Gastrocnemius medialis (tissue), 4 donors: Measurements from ENCODE around the gene KRTAP9-8.

Experiments used
- CTCF ChIP-seq, 5 experiments: fragments of 450-650 bp in 3 of 5; fragments of 200-600 bp in 2 of 5; sonication (generic) in 2 of 5; IDR thresholded peaks in 4 of 5; conservative IDR thresholded peaks in 1 of 5; 1 replicate in 4 of 5; 2 replicates in 1 of 5; pipeline ENCODE4 v1.5.1; 2016 to 2019; ENCODE audit warnings: antibody characterized with exemption in 5 of 5, mild to moderate bottlenecking in 3 of 5, moderate library complexity in 3 of 5
- POLR2A ChIP-seq, 2 donors: fragments of 450-650 bp; IDR thresholded peaks; one replicate each; pipeline ENCODE4 v1.6.1; 2017; ENCODE audit warnings: antibody characterized with exemption in 2 of 2, mild to moderate bottlenecking in 2 of 2, moderate library complexity in 2 of 2

- TF ChIP-seq CTCF (IDR thresholded peaks at IDR 0.05 in 4 of 5, conservative IDR thresholded peaks at IDR 0.05 in 1 of 5): no peak
- TF ChIP-seq POLR2A (IDR thresholded peaks at IDR 0.05): no peak
Measured at GRCh38 chr17:41287050-41287449, 49.3 kb downstream of the KRTAP9-8 start.
